Measurements from ENCODE around the gene ITPKB. TPM values are rescaled to one million over a fixed set of nuclear protein-coding genes. Genes with fewer than 3 reads are reported as not detected.

The ITPKB gene
- total RNA-seq, 1 donor from 2014 or later: 44.1 TPM

DNA sequence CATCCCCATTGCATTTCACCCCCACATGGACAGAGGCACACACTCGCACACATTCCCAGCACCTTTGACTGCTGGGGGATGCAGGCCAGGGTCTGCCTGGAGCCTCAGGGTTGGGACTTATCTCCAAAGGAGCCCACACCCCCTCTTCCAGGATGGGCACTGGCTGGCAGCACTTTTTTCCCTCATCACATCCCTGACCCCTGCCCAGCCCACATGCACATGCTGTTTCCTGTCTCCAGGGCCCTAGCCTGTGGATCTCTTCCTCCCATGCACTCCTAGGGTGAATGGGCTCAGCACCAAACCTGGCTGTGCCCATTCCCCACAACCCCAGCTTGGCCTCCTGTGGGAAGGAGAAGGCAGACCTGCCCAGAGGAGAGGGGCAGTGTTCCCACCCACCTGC is 131.3 kb downstream of the ITPKB start:
- DNase-seq (no peak), ATAC-seq (no peak)
- Histone ChIP-seq H3K9me3 (no peaks in the 10 kb centered on the region), H3K4me3 (no peak overlapping the region), H3K4me1 (peaks cover 9% of the 10 kb centered on the region), H3K27me3 (no peaks in the 10 kb centered on the region), H3K27ac (no peak overlapping the region), H3K36me3 (no peaks in the 10 kb centered on the region)
- TF ChIP-seq, protein P1, sequence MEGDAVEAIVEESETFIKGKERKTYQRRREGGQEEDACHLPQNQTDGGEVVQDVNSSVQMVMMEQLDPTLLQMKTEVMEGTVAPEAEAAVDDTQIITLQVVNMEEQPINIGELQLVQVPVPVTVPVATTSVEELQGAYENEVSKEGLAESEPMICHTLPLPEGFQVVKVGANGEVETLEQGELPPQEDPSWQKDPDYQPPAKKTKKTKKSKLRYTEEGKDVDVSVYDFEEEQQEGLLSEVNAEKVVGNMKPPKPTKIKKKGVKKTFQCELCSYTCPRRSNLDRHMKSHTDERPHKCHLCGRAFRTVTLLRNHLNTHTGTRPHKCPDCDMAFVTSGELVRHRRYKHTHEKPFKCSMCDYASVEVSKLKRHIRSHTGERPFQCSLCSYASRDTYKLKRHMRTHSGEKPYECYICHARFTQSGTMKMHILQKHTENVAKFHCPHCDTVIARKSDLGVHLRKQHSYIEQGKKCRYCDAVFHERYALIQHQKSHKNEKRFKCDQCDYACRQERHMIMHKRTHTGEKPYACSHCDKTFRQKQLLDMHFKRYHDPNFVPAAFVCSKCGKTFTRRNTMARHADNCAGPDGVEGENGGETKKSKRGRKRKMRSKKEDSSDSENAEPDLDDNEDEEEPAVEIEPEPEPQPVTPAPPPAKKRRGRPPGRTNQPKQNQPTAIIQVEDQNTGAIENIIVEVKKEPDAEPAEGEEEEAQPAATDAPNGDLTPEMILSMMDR (IDR thresholded peaks at IDR 0.05): no peak
- intact Hi-C loops (cut with DNase I): no loop called here

DNA sequence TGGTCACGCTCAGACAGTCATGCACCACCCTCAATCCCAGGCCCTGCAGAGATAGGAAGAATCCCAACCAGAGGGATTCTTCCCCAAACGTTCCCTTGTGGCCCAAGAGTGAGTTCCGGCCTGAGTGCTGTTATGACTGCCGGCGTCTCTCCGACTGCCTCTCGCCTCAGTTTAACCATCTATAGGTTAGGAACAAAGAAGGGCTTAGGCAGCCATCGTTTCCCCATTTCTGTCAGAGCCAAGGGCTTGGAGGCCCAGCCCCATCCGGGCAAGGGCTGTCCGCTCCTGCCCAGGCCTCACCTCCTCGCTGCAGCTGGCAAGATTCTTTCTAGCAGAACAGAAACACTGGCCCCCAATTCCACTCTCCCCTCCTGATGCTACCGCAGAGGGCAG is 131.8 kb downstream of the ITPKB start:
- H3K36me3 ChIP-seq: no peaks in the 10 kb centered on the region
- no peaks in the 10 kb centered on the region for H3K27me3 ChIP-seq
- H3K4me1 ChIP-seq: peaks cover 14% of the 10 kb centered on the region
- ATAC-seq (no peak), DNase-seq (no peak)
- intact Hi-C loops (cut with DNase I): no loop called here
- no peak overlapping the region for H3K4me3 ChIP-seq
- no peak overlapping the region for H3K27ac ChIP-seq
- TF ChIP-seq, protein P1 (IDR thresholded peaks at IDR 0.05): no peak
- H3K9me3 ChIP-seq: no peaks in the 10 kb centered on the region

DNA sequence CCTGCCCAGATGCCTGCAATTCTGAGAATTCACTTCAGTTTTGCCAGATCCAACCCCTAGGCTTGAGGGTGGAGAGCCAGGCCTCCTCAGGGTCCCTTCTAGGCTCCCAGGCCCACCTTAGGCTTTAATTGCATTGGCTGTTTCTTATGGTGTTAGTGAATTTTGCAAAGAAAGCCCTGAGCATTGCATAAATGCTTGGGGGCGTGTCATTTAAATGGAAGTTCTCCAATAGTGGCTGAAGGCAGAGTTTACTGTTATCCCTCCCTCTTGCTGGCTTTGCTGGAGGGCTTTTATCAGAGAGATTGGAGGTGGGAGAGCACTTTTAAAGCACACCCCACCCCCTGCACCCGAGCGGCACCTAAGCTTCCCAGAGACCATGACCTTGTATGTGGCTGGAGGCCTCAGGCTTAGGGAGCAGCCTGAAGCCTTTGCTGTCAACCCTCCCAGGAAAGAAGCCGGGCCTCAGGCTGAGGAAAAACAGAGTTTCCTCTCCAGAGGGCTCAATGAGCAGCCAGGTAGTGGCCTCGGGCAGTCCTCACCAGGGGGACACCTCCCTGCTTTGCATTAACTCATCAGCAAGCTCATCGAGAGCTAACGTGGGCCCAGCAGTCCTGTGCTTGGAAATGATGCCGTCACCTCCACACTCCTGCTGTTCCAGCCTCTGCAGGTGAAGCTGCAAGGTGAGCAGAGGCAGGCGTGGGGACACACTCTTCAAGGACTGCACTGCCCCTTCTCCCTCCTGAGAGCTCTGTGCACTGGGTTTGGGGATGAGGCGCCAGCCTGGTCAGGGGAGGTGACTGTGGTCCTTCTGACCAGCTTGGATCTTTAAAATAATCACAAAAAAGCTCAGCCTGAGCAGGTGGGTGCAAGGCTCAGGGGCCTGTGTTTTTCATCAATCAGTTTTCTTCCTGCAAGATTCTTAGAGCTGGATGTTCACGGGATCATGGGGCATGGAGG is 132.5 kb downstream of the ITPKB start:
- no peaks in the 10 kb centered on the region for H3K9me3 ChIP-seq
- DNase-seq (no peak), ATAC-seq (no peak)
- no peaks in the 10 kb centered on the region for H3K27me3 ChIP-seq
- TF ChIP-seq, protein P1 (IDR thresholded peaks at IDR 0.05): no peak
- H3K4me3 ChIP-seq: no peak overlapping the region
- no peaks in the 10 kb centered on the region for H3K36me3 ChIP-seq
- no peak overlapping the region for H3K27ac ChIP-seq
- H3K4me1 ChIP-seq: peaks cover 14% of the 10 kb centered on the region
- intact Hi-C loops (cut with DNase I): no loop called here

DNA sequence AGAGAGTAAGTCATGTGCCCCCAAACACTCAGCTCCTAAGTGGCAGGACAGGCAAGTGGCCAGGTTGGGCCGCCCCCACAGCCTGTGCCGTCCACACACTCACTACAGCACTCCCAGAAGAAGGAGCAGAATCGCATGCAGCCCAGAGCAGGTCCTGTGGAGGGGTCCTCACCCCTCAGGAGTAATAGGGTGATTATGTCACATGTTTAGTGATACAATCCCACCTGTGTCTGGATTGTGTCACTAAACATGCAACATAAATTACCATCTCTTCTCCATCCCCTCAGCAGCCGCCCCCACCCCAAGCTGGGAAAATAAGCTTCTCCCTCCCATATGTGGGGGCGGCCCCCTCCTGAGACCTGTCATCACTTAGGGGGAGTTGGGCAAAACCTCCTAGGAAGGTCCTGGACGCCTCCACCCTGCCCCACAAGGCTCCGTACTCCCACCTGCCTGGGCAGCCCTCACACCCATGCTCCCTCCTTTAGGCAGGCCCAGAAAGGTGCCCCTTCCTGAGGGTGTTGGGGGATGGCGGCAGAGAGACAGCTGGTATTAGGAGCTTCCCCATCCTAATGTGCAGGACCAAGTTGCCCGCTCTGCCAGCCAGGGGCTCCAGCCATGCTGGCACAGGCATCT is 133.6 kb downstream of the ITPKB start:
- Histone ChIP-seq H3K9me3 (no peaks in the 10 kb centered on the region), H3K4me1 (peaks cover 14% of the 10 kb centered on the region), H3K4me3 (no peak overlapping the region), H3K36me3 (no peaks in the 10 kb centered on the region), H3K27me3 (no peaks in the 10 kb centered on the region), H3K27ac (no peak overlapping the region)
- ATAC-seq (no peak), DNase-seq (no peak)
- TF ChIP-seq, protein P1 (IDR thresholded peaks at IDR 0.05): no peak
- intact Hi-C loops (cut with DNase I): no loop called here

DNA sequence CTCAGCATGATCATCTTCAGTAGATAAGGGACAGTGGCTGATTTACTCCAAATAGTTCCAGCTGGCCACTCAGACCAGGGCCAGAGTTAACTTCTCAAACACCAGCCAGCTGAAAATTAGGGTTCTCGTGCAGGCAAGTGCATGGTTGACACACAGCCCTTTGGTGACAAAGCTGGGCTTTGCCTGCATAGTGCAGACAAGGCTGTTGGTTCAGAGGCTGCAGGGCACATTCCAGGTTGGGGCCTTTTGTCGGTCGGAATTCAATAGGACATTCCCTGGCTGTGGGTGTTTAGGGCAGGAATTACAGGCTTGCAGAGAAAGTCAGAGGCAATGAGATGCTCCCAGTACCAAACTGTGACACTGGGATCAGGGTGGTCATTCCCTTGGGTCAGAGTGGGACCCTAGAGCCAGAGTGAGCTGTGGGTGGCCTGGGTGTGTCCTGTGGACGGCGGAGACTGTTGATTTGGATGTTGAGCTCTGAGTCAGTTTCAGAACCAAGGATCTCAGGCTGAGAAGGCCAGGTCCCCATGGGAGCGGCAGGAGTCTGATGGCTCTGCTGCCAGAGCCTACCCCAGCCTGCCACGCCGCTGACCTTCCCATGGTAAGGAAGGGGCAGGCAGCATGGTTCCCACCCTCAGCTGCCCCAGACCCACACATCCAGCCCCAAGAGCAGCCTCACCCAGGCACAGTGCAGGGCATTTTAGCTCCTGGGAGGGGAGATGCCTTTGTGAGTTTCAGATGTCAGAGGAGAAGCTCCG is 134.3 kb downstream of the ITPKB start:
- TF ChIP-seq, protein P1 (IDR thresholded peaks at IDR 0.05): no peak
- Histone ChIP-seq H3K27me3 (no peaks in the 10 kb centered on the region), H3K9me3 (no peaks in the 10 kb centered on the region), H3K27ac (no peak overlapping the region), H3K36me3 (no peaks in the 10 kb centered on the region), H3K4me1 (peaks cover 14% of the 10 kb centered on the region), H3K4me3 (no peak overlapping the region)
- intact Hi-C loops (cut with DNase I): no loop called here
- no peak for ATAC-seq
- no peak for DNase-seq
